ENCODE results near the gene PKDCC.
"Not testable (repeated sequence)": the region's sequence is repeated elsewhere in the genome, so short reads cannot be mapped to it uniquely, and the experiment has no call there.

PKDCC gene

DNA sequence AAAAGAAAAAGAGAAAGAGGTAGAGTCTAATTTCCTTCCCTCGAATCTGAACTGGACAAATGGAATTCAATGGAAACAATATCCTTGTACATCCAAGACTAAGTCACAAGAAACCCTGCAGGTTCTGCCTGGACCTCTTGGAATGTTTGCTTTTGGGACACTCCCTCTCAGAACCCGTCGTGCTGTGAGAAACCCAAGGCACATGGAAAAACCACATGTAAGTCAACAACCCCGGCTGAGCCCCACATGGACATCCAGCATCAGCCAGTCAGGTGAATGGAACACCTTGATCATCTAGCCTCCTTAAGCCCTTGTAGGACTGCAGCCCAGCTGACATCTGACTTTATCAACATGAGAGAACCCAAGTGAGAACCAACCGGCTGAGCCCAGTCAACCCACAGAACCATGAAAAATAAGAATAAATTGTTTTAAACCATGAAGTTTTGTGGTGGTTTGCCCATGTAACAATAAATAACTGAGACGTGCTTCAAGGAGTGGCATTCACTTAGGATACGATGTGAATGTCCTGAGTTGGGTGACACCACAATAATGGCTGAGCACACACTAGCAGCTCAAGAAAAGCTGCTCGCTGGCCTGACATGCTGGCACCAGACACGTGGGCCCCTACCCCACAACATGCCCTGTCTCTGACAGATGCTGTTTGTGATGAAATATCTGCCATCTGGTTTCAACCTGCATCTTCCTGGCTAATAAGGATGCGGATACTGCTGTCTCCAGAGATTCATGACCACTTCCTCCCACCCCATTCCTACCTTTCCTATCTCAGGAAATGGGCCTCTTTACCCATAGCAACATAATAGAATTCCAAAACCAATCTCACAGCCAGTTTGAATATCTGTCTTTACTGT, 28.8 kb downstream of the PKDCC start:
- no peaks in the 10 kb centered on the region for H3K9me3 ChIP-seq (ENCODE audit: control insufficient read depth in 2 of 2, low read length in 2 of 2)
- no peak overlapping the region for H3K27ac ChIP-seq (ENCODE audit: low read depth in 2 of 2, low read length in 2 of 2)
- no peak overlapping the region for H3K4me3 ChIP-seq (ENCODE audit: low read length in 2 of 2)

DNA sequence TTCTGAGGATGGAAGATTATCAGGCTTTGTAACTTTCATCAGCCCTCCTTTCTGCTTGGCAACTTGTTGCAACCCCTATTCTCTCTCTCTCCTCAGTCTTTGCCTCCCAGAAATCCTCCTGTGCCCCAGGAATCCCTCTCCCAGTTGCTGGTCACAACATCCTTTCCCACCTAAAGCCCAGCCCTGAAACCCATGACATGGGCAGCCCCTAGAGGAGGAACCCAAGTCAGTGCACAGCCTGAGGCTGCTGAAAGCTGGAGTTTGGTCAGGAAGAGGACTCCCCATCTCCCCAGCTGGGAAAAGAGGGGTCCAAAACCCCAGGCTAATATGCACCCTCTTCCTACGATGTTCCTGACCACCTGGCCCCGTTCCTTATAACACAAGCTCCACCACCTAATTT, 29.5 kb downstream of the PKDCC start:
- no peak overlapping the region for H3K4me3 ChIP-seq (ENCODE audit: low read length in 2 of 2)

More for the DNA sequence above, 28.8 kb downstream of the PKDCC start:
- Histone ChIP-seq H3K27me3 (ENCODE audit: control insufficient read depth in 2 of 2, insufficient read depth in 2 of 2, low read length in 2 of 2) (no peaks in the 10 kb centered on the region), H3K36me3 (ENCODE audit: control insufficient read depth in 2 of 2, insufficient read depth in 2 of 2, low read length in 2 of 2) (no peaks in the 10 kb centered on the region), H3K9ac (ENCODE audit: low read depth in 1 of 2, low read length in 2 of 2) (no peak overlapping the region), H3K4me1 (ENCODE audit: control insufficient read depth in 2 of 2, insufficient read depth in 2 of 2, low read length in 2 of 2) (peaks cover 21 to 25% of the 10 kb centered on the region in 2 donors)

GRCh38 chr2:42079737-42080287, 32.0 kb downstream of the PKDCC start:
- Histone ChIP-seq H3K9me3 (ENCODE audit: control insufficient read depth in 2 of 2, low read length in 2 of 2) (no peaks in the 10 kb centered on the region), H3K9ac (ENCODE audit: low read depth in 1 of 2, low read length in 2 of 2) (no peak overlapping the region), H3K27me3 (ENCODE audit: control insufficient read depth in 2 of 2, insufficient read depth in 2 of 2, low read length in 2 of 2) (no peaks in the 10 kb centered on the region), H3K36me3 (ENCODE audit: control insufficient read depth in 2 of 2, insufficient read depth in 2 of 2, low read length in 2 of 2) (no peaks in the 10 kb centered on the region), H3K4me3 (ENCODE audit: low read length in 2 of 2) (no peak overlapping the region), H3K4me1 (ENCODE audit: control insufficient read depth in 2 of 2, insufficient read depth in 2 of 2, low read length in 2 of 2) (peaks cover under 1 to 7% of the 10 kb centered on the region in 2 donors), H3K27ac (ENCODE audit: low read depth in 2 of 2, low read length in 2 of 2) (no peak overlapping the region)

More for the DNA sequence above, 29.5 kb downstream of the PKDCC start:
- Histone ChIP-seq H3K4me1 (ENCODE audit: control insufficient read depth in 2 of 2, insufficient read depth in 2 of 2, low read length in 2 of 2) (peaks cover 15 to 18% of the 10 kb centered on the region in 2 donors), H3K9me3 (ENCODE audit: control insufficient read depth in 2 of 2, low read length in 2 of 2) (no peaks in the 10 kb centered on the region), H3K9ac (ENCODE audit: low read depth in 1 of 2, low read length in 2 of 2) (no peak overlapping the region), H3K27me3 (ENCODE audit: control insufficient read depth in 2 of 2, insufficient read depth in 2 of 2, low read length in 2 of 2) (no peaks in the 10 kb centered on the region), H3K27ac (ENCODE audit: low read depth in 2 of 2, low read length in 2 of 2) (no peak overlapping the region), H3K36me3 (ENCODE audit: control insufficient read depth in 2 of 2, insufficient read depth in 2 of 2, low read length in 2 of 2) (no peaks in the 10 kb centered on the region)

GRCh38 chr2:42081151-42081550, 33.3 kb downstream of the PKDCC start:
- H3K4me3 ChIP-seq (ENCODE audit: low read length in 2 of 2); H3K9ac ChIP-seq (ENCODE audit: low read depth in 1 of 2, low read length in 2 of 2); H3K9me3 ChIP-seq (ENCODE audit: control insufficient read depth in 2 of 2, low read length in 2 of 2); H3K27me3 ChIP-seq (ENCODE audit: control insufficient read depth in 2 of 2, insufficient read depth in 2 of 2, low read length in 2 of 2); H3K36me3 ChIP-seq (ENCODE audit: control insufficient read depth in 2 of 2, insufficient read depth in 2 of 2, low read length in 2 of 2); H3K4me1 ChIP-seq (ENCODE audit: control insufficient read depth in 2 of 2, insufficient read depth in 2 of 2, low read length in 2 of 2); H3K27ac ChIP-seq (ENCODE audit: low read depth in 2 of 2, low read length in 2 of 2): not testable (repeated sequence)

DNA sequence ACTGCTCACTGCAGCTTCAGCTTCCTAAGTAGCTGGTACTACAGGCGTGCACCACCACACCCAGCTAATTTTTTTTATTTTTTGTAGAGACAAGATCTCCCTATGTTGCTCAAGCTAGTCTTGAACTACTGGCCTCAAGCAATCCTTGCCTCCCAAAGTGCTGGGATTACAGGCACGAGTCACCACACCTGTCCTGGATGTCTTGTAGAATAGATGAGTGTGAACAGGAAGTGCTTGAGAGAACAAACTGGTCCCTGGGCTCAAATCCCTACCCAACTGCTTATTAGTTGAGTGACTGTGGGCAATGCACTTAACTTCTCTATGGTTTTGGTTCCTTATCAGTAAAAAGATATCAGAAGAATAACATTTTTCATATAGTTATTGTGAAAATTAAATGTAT, 34.2 kb downstream of the PKDCC start:
- Histone ChIP-seq H3K27ac (ENCODE audit: low read depth in 2 of 2, low read length in 2 of 2) (no peak overlapping the region), H3K36me3 (ENCODE audit: control insufficient read depth in 2 of 2, insufficient read depth in 2 of 2, low read length in 2 of 2) (no peaks in the 10 kb centered on the region), H3K9me3 (ENCODE audit: control insufficient read depth in 2 of 2, low read length in 2 of 2) (no peaks in the 10 kb centered on the region), H3K4me3 (ENCODE audit: low read length in 2 of 2) (no peak overlapping the region), H3K4me1 (ENCODE audit: control insufficient read depth in 2 of 2, insufficient read depth in 2 of 2, low read length in 2 of 2) (peaks cover 0 to 9% of the 10 kb centered on the region in 2 donors), H3K27me3 (ENCODE audit: control insufficient read depth in 2 of 2, insufficient read depth in 2 of 2, low read length in 2 of 2) (no peaks in the 10 kb centered on the region), H3K9ac (ENCODE audit: low read depth in 1 of 2, low read length in 2 of 2) (no peak overlapping the region)

DNA sequence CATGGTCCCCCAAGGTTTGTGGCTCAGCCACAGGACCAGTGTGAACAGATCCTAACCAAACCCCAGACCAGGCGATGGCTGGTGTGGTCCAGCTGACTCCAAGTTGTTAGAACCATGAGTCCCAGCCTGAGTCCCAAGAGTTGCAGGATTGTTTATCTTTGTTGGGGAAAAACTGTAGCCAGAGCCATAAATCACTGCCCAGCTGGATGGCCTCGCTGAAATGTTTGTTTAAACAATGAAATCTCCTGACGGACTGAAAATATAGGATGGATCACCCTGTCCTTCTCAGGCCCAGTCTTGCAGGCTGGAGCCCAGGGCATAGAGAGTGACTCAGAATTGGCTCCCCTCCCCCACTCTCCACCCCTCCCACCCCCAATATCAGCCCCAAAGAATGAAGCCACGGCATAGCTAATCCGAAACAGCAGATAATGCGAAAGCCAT, 36.4 kb downstream of the PKDCC start:
- no peaks in the 10 kb centered on the region for H3K9me3 ChIP-seq (ENCODE audit: control insufficient read depth in 2 of 2, low read length in 2 of 2)
- peaks cover 0 to 16% of the 10 kb centered on the region in 2 donors for H3K4me1 ChIP-seq (ENCODE audit: control insufficient read depth in 2 of 2, insufficient read depth in 2 of 2, low read length in 2 of 2)
- no peak overlapping the region for H3K4me3 ChIP-seq (ENCODE audit: low read length in 2 of 2)
- no peak overlapping the region for H3K9ac ChIP-seq (ENCODE audit: low read depth in 1 of 2, low read length in 2 of 2)
- H3K27ac ChIP-seq (ENCODE audit: low read depth in 2 of 2, low read length in 2 of 2), result no peak overlapping the region
- no peaks in the 10 kb centered on the region for H3K27me3 ChIP-seq (ENCODE audit: control insufficient read depth in 2 of 2, insufficient read depth in 2 of 2, low read length in 2 of 2)
- H3K36me3 ChIP-seq (ENCODE audit: control insufficient read depth in 2 of 2, insufficient read depth in 2 of 2, low read length in 2 of 2), result no peaks in the 10 kb centered on the region

GRCh38 chr2:42085070-42085469, 37.2 kb downstream of the PKDCC start:
- H3K27me3 ChIP-seq (ENCODE audit: control insufficient read depth in 2 of 2, insufficient read depth in 2 of 2, low read length in 2 of 2); H3K4me3 ChIP-seq (ENCODE audit: low read length in 2 of 2); H3K36me3 ChIP-seq (ENCODE audit: control insufficient read depth in 2 of 2, insufficient read depth in 2 of 2, low read length in 2 of 2); H3K27ac ChIP-seq (ENCODE audit: low read depth in 2 of 2, low read length in 2 of 2); H3K9me3 ChIP-seq (ENCODE audit: control insufficient read depth in 2 of 2, low read length in 2 of 2); H3K9ac ChIP-seq (ENCODE audit: low read depth in 1 of 2, low read length in 2 of 2): not testable (repeated sequence)
- H3K4me1 ChIP-seq (ENCODE audit: control insufficient read depth in 2 of 2, insufficient read depth in 2 of 2, low read length in 2 of 2), result peaks cover 0 to 16% of the 10 kb centered on the region in 2 donors

- Histone ChIP-seq H3K4me1 (ENCODE audit: control insufficient read depth in 2 of 2, insufficient read depth in 2 of 2, low read length in 2 of 2) (peaks cover 0 to 16% of the 10 kb centered on the region in 2 donors), H3K27ac (ENCODE audit: low read depth in 2 of 2, low read length in 2 of 2) (no peak overlapping the region), H3K27me3 (ENCODE audit: control insufficient read depth in 2 of 2, insufficient read depth in 2 of 2, low read length in 2 of 2) (no peaks in the 10 kb centered on the region), H3K9ac (ENCODE audit: low read depth in 1 of 2, low read length in 2 of 2) (no peak overlapping the region), H3K4me3 (ENCODE audit: low read length in 2 of 2) (no peak overlapping the region), H3K9me3 (ENCODE audit: control insufficient read depth in 2 of 2, low read length in 2 of 2) (no peaks in the 10 kb centered on the region), H3K36me3 (ENCODE audit: control insufficient read depth in 2 of 2, insufficient read depth in 2 of 2, low read length in 2 of 2) (no peaks in the 10 kb centered on the region)
Measured at GRCh38 chr2:42085706-42086487, 38.1 kb downstream of the PKDCC start.

DNA sequence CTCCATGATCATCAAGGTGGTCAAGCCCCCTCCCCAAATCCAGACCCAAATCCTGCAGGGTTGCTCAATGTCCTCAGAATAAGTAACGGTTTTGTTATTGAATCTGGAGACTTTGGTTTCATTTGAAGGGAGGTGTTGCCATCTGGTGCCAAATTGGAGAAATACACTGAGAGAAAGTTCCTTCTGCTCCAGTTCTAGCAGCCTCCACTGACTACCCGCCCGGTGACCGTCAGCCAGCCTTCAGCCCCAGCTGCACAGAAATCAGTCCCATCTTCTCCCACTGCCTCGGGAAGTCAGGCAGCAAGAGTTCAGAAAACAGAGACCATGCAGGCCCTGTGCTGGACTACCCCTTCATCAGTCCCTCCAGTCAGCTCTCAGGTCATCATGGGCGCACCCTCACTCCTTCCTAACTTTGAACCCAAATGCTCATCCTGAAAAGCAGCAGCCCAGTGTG, 38.7 kb downstream of the PKDCC start:
- peaks cover 3 to 18% of the 10 kb centered on the region in 2 donors for H3K4me1 ChIP-seq (ENCODE audit: control insufficient read depth in 2 of 2, insufficient read depth in 2 of 2, low read length in 2 of 2)
- H3K9ac ChIP-seq (ENCODE audit: low read depth in 1 of 2, low read length in 2 of 2), result no peak overlapping the region
- no peaks in the 10 kb centered on the region for H3K36me3 ChIP-seq (ENCODE audit: control insufficient read depth in 2 of 2, insufficient read depth in 2 of 2, low read length in 2 of 2)
- no peaks in the 10 kb centered on the region for H3K9me3 ChIP-seq (ENCODE audit: control insufficient read depth in 2 of 2, low read length in 2 of 2)
- no peaks in the 10 kb centered on the region for H3K27me3 ChIP-seq (ENCODE audit: control insufficient read depth in 2 of 2, insufficient read depth in 2 of 2, low read length in 2 of 2)
- H3K27ac ChIP-seq (ENCODE audit: low read depth in 2 of 2, low read length in 2 of 2), result no peak overlapping the region
- no peak overlapping the region for H3K4me3 ChIP-seq (ENCODE audit: low read length in 2 of 2)
